GM12873 (cell line): Measurements from ENCODE around the gene ADGRB3.
A peak's percentile ranks its signal among the peaks of the same experiment; 100 is the strongest.

Experiments used
- CTCF ChIP-seq: IDR thresholded peaks from 2 replicates; pipeline ENCODE4 v1.5.1; 2012; ENCODE audit warnings: low read depth, mild to moderate bottlenecking, moderate library complexity, low read length, control low read depth; ENCODE audit not compliant: insufficient read depth; ENCODE audit errors: missing control alignments

ADGRB3 gene

DNA sequence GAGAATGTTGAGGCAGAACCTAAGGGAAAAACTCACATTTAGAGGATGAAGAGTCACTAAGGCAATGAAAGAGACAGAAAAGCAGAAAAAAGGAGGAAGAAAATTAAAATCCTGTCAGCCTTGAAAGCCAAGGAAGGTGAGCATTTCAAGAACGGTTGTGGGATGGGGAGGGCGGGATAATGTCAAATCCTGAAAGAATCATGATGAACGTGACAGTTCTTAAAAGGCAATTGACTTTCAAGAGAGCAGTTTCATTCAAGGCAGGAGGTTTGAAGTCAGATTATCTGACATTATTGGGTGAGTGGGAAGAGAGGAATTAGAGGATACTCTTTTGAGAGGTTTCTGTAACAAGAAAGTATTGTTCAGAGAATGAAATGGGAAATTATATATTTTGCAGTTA, 284.5 kb downstream of the ADGRB3 start:
- TF ChIP-seq CTCF: no peak

- no peak for TF ChIP-seq CTCF
Observed at GRCh38 chr6:68941345-68941744, 306.3 kb downstream of the ADGRB3 start.

GRCh38 chr6:68947721-68948120, 312.6 kb downstream of the ADGRB3 start:
- no peak for TF ChIP-seq CTCF

- TF ChIP-seq CTCF: no peak
Observed at GRCh38 chr6:68951270-68951669, 316.2 kb downstream of the ADGRB3 start.

GRCh38 chr6:68958327-68958726, 323.2 kb downstream of the ADGRB3 start:
- TF ChIP-seq CTCF: no peak

- TF ChIP-seq CTCF: peak; percentile 74
Observed at GRCh38 chr6:68967549-68968300, 332.6 kb downstream of the ADGRB3 start.

GRCh38 chr6:68968301-68968649, 333.2 kb downstream of the ADGRB3 start:
- TF ChIP-seq CTCF: no peak
